Astrocyte (in vitro differentiated cells and primary cell): ENCODE data around the gene SLC9A4. TPM values are rescaled to one million over a fixed set of nuclear protein-coding genes. Genes with fewer than 3 reads are reported as not detected.

ENCODE experiments used
- DNase-seq: peaks from one replicate; pipeline ENCODE4 v3.0.0-alpha.2; 2010; ENCODE audit warnings: low read depth
- FAIRE-seq: peaks from 2 replicates; lab custom pipeline; 2011; peaks lifted over from hg19 to GRCh38; lab: Jason Lieb, UNC
- H2AFZ ChIP-seq: 2 replicates; pipeline ENCODE4 v1.6.0; 2012; ENCODE audit warnings: low read depth, low read length, inconsistent platforms
- H3K27ac ChIP-seq: 2 replicates; pipeline ENCODE4 v1.5.1; 2011; ENCODE audit warnings: low read depth, low read length, inconsistent platforms
- H3K27me3 ChIP-seq: 2 replicates; pipeline ENCODE4 v1.6.0; 2011; ENCODE audit warnings: low read length, inconsistent platforms; ENCODE audit not compliant: insufficient read depth
- H3K36me3 ChIP-seq: 2 replicates; pipeline ENCODE4 v1.5.1; 2011; ENCODE audit warnings: low read length, inconsistent platforms; ENCODE audit not compliant: insufficient read depth
- H3K4me1 ChIP-seq: 2 replicates; pipeline ENCODE4 v1.5.1; 2011; ENCODE audit warnings: low read length, inconsistent platforms; ENCODE audit not compliant: insufficient read depth
- H3K4me2 ChIP-seq: 2 replicates; pipeline ENCODE4 v1.6.0; 2012; ENCODE audit warnings: low read length, inconsistent platforms
- H3K4me3 ChIP-seq: 2 replicates; pipeline ENCODE4 v1.5.1; 2011; ENCODE audit warnings: low read depth, mild to moderate bottlenecking, low read length, inconsistent platforms; ENCODE audit not compliant: insufficient read depth
- H3K79me2 ChIP-seq: 2 replicates; pipeline ENCODE4 v1.6.0; 2012; ENCODE audit warnings: mild to moderate bottlenecking, low read length, inconsistent platforms; ENCODE audit not compliant: insufficient read depth
- H3K9ac ChIP-seq: 2 replicates; pipeline ENCODE4 v1.6.0; 2012; ENCODE audit warnings: mild to moderate bottlenecking, low read length, inconsistent platforms
- H3K9me3 ChIP-seq: 2 replicates; pipeline ENCODE4 v1.5.1; 2012; ENCODE audit warnings: low read depth, mild to moderate bottlenecking, low read length, inconsistent platforms; ENCODE audit not compliant: insufficient read depth
- H4K20me1 ChIP-seq: 2 replicates; pipeline ENCODE4 v1.6.0; 2012; ENCODE audit warnings: low read length, inconsistent platforms; ENCODE audit not compliant: insufficient read depth
- H3K27ac Mint-ChIP-seq: one replicate; pipeline ENCODE4 v1.8.0; 2021; ENCODE audit warnings: mild to moderate bottlenecking, mixed read lengths; ENCODE audit not compliant: unreplicated experiment
- H3K27me3 Mint-ChIP-seq: one replicate; pipeline ENCODE4 v1.8.0; 2021; ENCODE audit warnings: low read depth, mixed read lengths; ENCODE audit not compliant: unreplicated experiment
- H3K36me3 Mint-ChIP-seq: one replicate; pipeline ENCODE4 v1.8.0; 2021; ENCODE audit warnings: low read depth, mixed read lengths; ENCODE audit not compliant: unreplicated experiment
- H3K4me1 Mint-ChIP-seq: one replicate; pipeline ENCODE4 v1.8.0; 2021; ENCODE audit warnings: low read depth, mixed read lengths; ENCODE audit not compliant: unreplicated experiment
- H3K4me3 Mint-ChIP-seq: one replicate; pipeline ENCODE4 v1.8.0; 2021; ENCODE audit warnings: mild to moderate bottlenecking, moderate library complexity, mixed read lengths; ENCODE audit not compliant: unreplicated experiment
- H3K9me3 Mint-ChIP-seq: one replicate; pipeline ENCODE4 v1.8.0; 2021; ENCODE audit warnings: mild to moderate bottlenecking, mixed read lengths; ENCODE audit not compliant: unreplicated experiment
- EZH2 ChIP-seq: IDR thresholded peaks from 2 replicates; pipeline ENCODE4 v1.6.1; 2012; ENCODE audit warnings: mild to moderate bottlenecking, low read length, inconsistent platforms; ENCODE audit not compliant: insufficient read depth
- total RNA-seq: library from RNA; stranded (reverse); gene quantifications from 2 replicates; pipeline ENCODE4 v1.2.1, GENCODE V29; 2021
- TF ChIP-seq, protein P1 (sequence below): IDR thresholded peaks from 2 replicates; pipeline ENCODE4 v1.5.1; 2011; ENCODE audit warnings: low read depth, mild to moderate bottlenecking, inconsistent platforms, low read length, moderate library complexity; ENCODE audit not compliant: insufficient read depth

The SLC9A4 gene
- total RNA-seq, 1 donor from 2014 or later, result 0.09 TPM

GRCh38 chr2:102449370-102449974 is 23.6 kb upstream of the SLC9A4 start:
- Histone ChIP-seq H3K79me2 (no peaks in the 10 kb centered on the region), H3K4me1 (no peaks in the 10 kb centered on the region), H3K27me3 (peaks cover 5% of the 10 kb centered on the region), H2AFZ (no peak overlapping the region), H3K36me3 (no peaks in the 10 kb centered on the region), H3K9me3 (no peaks in the 10 kb centered on the region), H3K27ac (no peak overlapping the region), H3K4me3 (no peak overlapping the region), H4K20me1 (no peaks in the 10 kb centered on the region), H3K9ac (no peak overlapping the region), H3K4me2 (no peak overlapping the region)
- no peak overlapping the region for H3K4me3 Mint-ChIP-seq
- DNase-seq (peak; percentile 8), FAIRE-seq (peak; percentile 29)
- no peak overlapping the region for H3K27ac Mint-ChIP-seq
- H3K4me1 Mint-ChIP-seq, result peaks cover 1% of the 10 kb centered on the region
- peaks cover 7% of the 10 kb centered on the region for H3K27me3 Mint-ChIP-seq
- H3K36me3 Mint-ChIP-seq, result no peaks in the 10 kb centered on the region
- H3K9me3 Mint-ChIP-seq, result no peaks in the 10 kb centered on the region
- no peak for TF ChIP-seq EZH2
- TF ChIP-seq, protein P1, sequence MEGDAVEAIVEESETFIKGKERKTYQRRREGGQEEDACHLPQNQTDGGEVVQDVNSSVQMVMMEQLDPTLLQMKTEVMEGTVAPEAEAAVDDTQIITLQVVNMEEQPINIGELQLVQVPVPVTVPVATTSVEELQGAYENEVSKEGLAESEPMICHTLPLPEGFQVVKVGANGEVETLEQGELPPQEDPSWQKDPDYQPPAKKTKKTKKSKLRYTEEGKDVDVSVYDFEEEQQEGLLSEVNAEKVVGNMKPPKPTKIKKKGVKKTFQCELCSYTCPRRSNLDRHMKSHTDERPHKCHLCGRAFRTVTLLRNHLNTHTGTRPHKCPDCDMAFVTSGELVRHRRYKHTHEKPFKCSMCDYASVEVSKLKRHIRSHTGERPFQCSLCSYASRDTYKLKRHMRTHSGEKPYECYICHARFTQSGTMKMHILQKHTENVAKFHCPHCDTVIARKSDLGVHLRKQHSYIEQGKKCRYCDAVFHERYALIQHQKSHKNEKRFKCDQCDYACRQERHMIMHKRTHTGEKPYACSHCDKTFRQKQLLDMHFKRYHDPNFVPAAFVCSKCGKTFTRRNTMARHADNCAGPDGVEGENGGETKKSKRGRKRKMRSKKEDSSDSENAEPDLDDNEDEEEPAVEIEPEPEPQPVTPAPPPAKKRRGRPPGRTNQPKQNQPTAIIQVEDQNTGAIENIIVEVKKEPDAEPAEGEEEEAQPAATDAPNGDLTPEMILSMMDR, result peak; percentile 80

- H3K27ac Mint-ChIP-seq, result no peak overlapping the region
- H3K27ac ChIP-seq, result no peak overlapping the region
- no peak overlapping the region for H3K4me2 ChIP-seq
- H3K79me2 ChIP-seq, result no peaks in the 10 kb centered on the region
- H3K4me3 Mint-ChIP-seq, result no peak overlapping the region
- peaks cover 7% of the 10 kb centered on the region for H3K27me3 Mint-ChIP-seq
- peaks cover 1% of the 10 kb centered on the region for H3K4me1 Mint-ChIP-seq
- no peak overlapping the region for H3K9ac ChIP-seq
- no peaks in the 10 kb centered on the region for H3K9me3 Mint-ChIP-seq
- TF ChIP-seq, protein P1, result no peak
- no peak for TF ChIP-seq EZH2
- H4K20me1 ChIP-seq, result no peaks in the 10 kb centered on the region
- FAIRE-seq, result no peak
- H3K4me3 ChIP-seq, result no peak overlapping the region
- no peaks in the 10 kb centered on the region for H3K36me3 ChIP-seq
- H3K9me3 ChIP-seq, result no peaks in the 10 kb centered on the region
- H2AFZ ChIP-seq, result no peak overlapping the region
- DNase-seq, result no peak
- peaks cover 5% of the 10 kb centered on the region for H3K27me3 ChIP-seq
- no peaks in the 10 kb centered on the region for H3K4me1 ChIP-seq
- H3K36me3 Mint-ChIP-seq, result no peaks in the 10 kb centered on the region
These were observed 21.1 kb upstream of the SLC9A4 start for GRCh38 chr2:102451968-102452367.

GRCh38 chr2:102453501-102453900 is 19.5 kb upstream of the SLC9A4 start:
- Histone ChIP-seq H3K4me1 (no peaks in the 10 kb centered on the region), H3K36me3 (no peaks in the 10 kb centered on the region), H3K27ac (no peak overlapping the region), H3K9ac (no peak overlapping the region), H2AFZ (no peak overlapping the region), H3K27me3 (peaks cover 5% of the 10 kb centered on the region), H3K4me2 (no peak overlapping the region), H3K9me3 (no peaks in the 10 kb centered on the region), H3K4me3 (no peak overlapping the region), H3K79me2 (no peaks in the 10 kb centered on the region), H4K20me1 (no peaks in the 10 kb centered on the region)
- H3K36me3 Mint-ChIP-seq, result no peaks in the 10 kb centered on the region
- FAIRE-seq (no peak), DNase-seq (no peak)
- H3K9me3 Mint-ChIP-seq, result no peaks in the 10 kb centered on the region
- no peak overlapping the region for H3K4me3 Mint-ChIP-seq
- peaks cover 7% of the 10 kb centered on the region for H3K27me3 Mint-ChIP-seq
- no peak for TF ChIP-seq EZH2
- TF ChIP-seq, protein P1, result no peak
- H3K27ac Mint-ChIP-seq, result no peak overlapping the region
- peaks cover 1% of the 10 kb centered on the region for H3K4me1 Mint-ChIP-seq
